ENCODE measurements around the gene KLHDC7A. TPM values are rescaled to one million over a fixed set of nuclear protein-coding genes. Genes with fewer than 3 reads are reported as not detected.
A peak's percentile ranks its signal among the peaks of the same experiment; 100 is the strongest.

KLHDC7A gene
- total and polyA plus RNA-seq, 2 experiments from 2014 or later: not detected

- Histone ChIP-seq H3K4me2 (ENCODE audit: unreplicated experiment) (no peak overlapping the region), H3K4me3 (no peak overlapping the region), H3K9ac (no peak overlapping the region), H3K4me1 (ENCODE audit: insufficient read depth) (no peaks in the 10 kb centered on the region), H3K27ac (no peak overlapping the region), H3K9me3 (ENCODE audit: low read depth) (no peaks in the 10 kb centered on the region), H3K79me2 (ENCODE audit: insufficient read depth) (no peaks in the 10 kb centered on the region), H4K20me1 (ENCODE audit: insufficient read depth) (no peaks in the 10 kb centered on the region), H3F3A (ENCODE audit: insufficient read depth) (no peaks in the 10 kb centered on the region), H3K36me3 (ENCODE audit: low read depth) (no peaks in the 10 kb centered on the region), H3K9me2 (ENCODE audit: insufficient read depth) (no peaks in the 10 kb centered on the region), H3K27me3 (replicated peaks; ENCODE audit: insufficient read depth) (no peaks in the 10 kb centered on the region), H2AFZ (no peak overlapping the region)
- in situ Hi-C loops (cut with MboI): no loop called here
- 58% methylated on average over 10 of the region's 10 CpGs for WGBS, 2 experiments (ENCODE audit: low coverage in 1 of 2, low lambda C conversion rate in 2 of 2, missing lambda C conversion rate in 2 of 2)
- TF ChIP-seq EZH2 (IDR thresholded peaks at IDR 0.05; ENCODE audit: insufficient read depth, poor library complexity, severe bottlenecking): no peak
- TF ChIP-seq EZH2phosphoT487 (IDR thresholded peaks at IDR 0.05; ENCODE audit: insufficient read depth, low read depth): no peak
- no peak for DNase-seq
Observed at GRCh38 chr1:18475234-18475905, 5.4 kb upstream of the KLHDC7A start.

GRCh38 chr1:18479454-18479853, 1.3 kb upstream of the KLHDC7A start:
- in situ Hi-C loops (cut with MboI): no loop called here
- no peak overlapping the region for H3K27ac ChIP-seq
- H3K27me3 ChIP-seq (replicated peaks; ENCODE audit: insufficient read depth): no peaks in the 10 kb centered on the region
- no peaks in the 10 kb centered on the region for H3K4me1 ChIP-seq (ENCODE audit: insufficient read depth)
- no peaks in the 10 kb centered on the region for H3F3A ChIP-seq (ENCODE audit: insufficient read depth)
- no peak overlapping the region for H3K4me3 ChIP-seq
- no peak overlapping the region for H2AFZ ChIP-seq
- H3K36me3 ChIP-seq (ENCODE audit: low read depth): no peaks in the 10 kb centered on the region
- DNase-seq: peak; percentile 3
- H3K9ac ChIP-seq: no peak overlapping the region
- no peaks in the 10 kb centered on the region for H3K79me2 ChIP-seq (ENCODE audit: insufficient read depth)
- no peak for TF ChIP-seq EZH2phosphoT487 (IDR thresholded peaks at IDR 0.05; ENCODE audit: insufficient read depth, low read depth)
- TF ChIP-seq EZH2 (IDR thresholded peaks at IDR 0.05; ENCODE audit: insufficient read depth, poor library complexity, severe bottlenecking): no peak
- no peaks in the 10 kb centered on the region for H3K9me3 ChIP-seq (ENCODE audit: low read depth)
- no peak overlapping the region for H3K4me2 ChIP-seq (ENCODE audit: unreplicated experiment)
- H4K20me1 ChIP-seq (ENCODE audit: insufficient read depth): no peaks in the 10 kb centered on the region
- 11 to 13% methylated on average over 8 of the region's 8 CpGs for WGBS, 2 experiments (ENCODE audit: low coverage in 1 of 2, low lambda C conversion rate in 2 of 2, missing lambda C conversion rate in 2 of 2)
- no peaks in the 10 kb centered on the region for H3K9me2 ChIP-seq (ENCODE audit: insufficient read depth)

GRCh38 chr1:18481190-18481920, 625 bp downstream of the KLHDC7A start:
- DNase-seq: no peak
- Histone ChIP-seq H3K27ac (no peak overlapping the region), H3K4me3 (no peak overlapping the region), H3K9ac (no peak overlapping the region), H3K36me3 (ENCODE audit: low read depth) (no peaks in the 10 kb centered on the region), H2AFZ (no peak overlapping the region), H3K27me3 (replicated peaks; ENCODE audit: insufficient read depth) (no peaks in the 10 kb centered on the region), H3K9me2 (ENCODE audit: insufficient read depth) (no peaks in the 10 kb centered on the region), H3K79me2 (ENCODE audit: insufficient read depth) (no peaks in the 10 kb centered on the region), H3K9me3 (ENCODE audit: low read depth) (no peaks in the 10 kb centered on the region), H4K20me1 (ENCODE audit: insufficient read depth) (no peaks in the 10 kb centered on the region), H3K4me1 (ENCODE audit: insufficient read depth) (no peaks in the 10 kb centered on the region), H3K4me2 (ENCODE audit: unreplicated experiment) (no peak overlapping the region), H3F3A (ENCODE audit: insufficient read depth) (no peaks in the 10 kb centered on the region)
- WGBS, 2 experiments (ENCODE audit: low coverage in 1 of 2, low lambda C conversion rate in 2 of 2, missing lambda C conversion rate in 2 of 2): 39 to 41% methylated on average over 25 of the region's 25 CpGs
- in situ Hi-C loops (cut with MboI): no loop called here
- TF ChIP-seq EZH2 (IDR thresholded peaks at IDR 0.05; ENCODE audit: insufficient read depth, poor library complexity, severe bottlenecking) (no peak), EZH2phosphoT487 (IDR thresholded peaks at IDR 0.05; ENCODE audit: insufficient read depth, low read depth) (no peak)

DNA sequence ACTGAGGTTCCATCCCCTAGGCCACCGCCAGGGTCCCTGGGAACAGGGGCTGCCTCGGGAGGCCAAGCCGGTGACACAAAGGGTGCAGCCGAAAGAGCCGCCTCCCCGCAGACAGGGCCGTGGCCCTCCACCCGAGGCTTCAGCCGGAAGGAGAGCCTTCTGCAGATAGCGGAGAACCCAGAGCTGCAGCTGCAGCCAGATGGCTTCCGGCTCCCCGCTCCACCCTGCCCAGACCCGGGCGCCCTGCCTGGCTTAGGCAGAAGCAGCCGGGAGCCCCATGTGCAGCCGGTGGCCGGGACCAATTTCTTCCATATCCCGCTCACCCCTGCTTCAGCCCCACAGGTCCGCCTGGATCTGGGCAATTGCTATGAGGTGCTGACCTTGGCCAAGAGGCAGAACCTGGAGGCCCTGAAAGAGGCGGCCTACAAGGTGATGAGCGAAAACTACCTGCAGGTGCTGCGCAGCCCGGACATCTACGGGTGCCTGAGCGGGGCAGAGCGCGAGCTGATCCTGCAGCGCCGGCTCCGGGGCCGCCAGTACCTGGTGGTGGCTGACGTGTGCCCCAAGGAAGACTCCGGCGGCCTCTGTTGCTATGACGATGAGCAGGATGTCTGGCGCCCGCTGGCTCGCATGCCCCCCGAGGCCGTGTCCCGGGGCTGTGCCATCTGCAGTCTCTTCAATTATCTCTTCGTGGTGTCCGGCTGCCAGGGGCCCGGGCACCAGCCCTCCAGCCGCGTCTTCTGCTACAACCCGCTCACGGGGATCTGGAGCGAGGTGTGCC, 1.4 kb downstream of the KLHDC7A start:
- DNase-seq: no peak
- Histone ChIP-seq H4K20me1 (ENCODE audit: insufficient read depth) (no peaks in the 10 kb centered on the region), H3K9me2 (ENCODE audit: insufficient read depth) (no peaks in the 10 kb centered on the region), H3K4me2 (ENCODE audit: unreplicated experiment) (no peak overlapping the region), H3K9ac (no peak overlapping the region), H3K9me3 (ENCODE audit: low read depth) (no peaks in the 10 kb centered on the region), H3K4me1 (ENCODE audit: insufficient read depth) (no peaks in the 10 kb centered on the region), H3F3A (ENCODE audit: insufficient read depth) (no peaks in the 10 kb centered on the region), H2AFZ (no peak overlapping the region), H3K27ac (no peak overlapping the region), H3K4me3 (no peak overlapping the region), H3K27me3 (replicated peaks; ENCODE audit: insufficient read depth) (no peaks in the 10 kb centered on the region), H3K79me2 (ENCODE audit: insufficient read depth) (no peaks in the 10 kb centered on the region), H3K36me3 (ENCODE audit: low read depth) (no peaks in the 10 kb centered on the region)
- 59 to 61% methylated on average over 45 to 49 of the region's 49 CpGs for WGBS, 2 experiments (ENCODE audit: low coverage in 1 of 2, low lambda C conversion rate in 2 of 2, missing lambda C conversion rate in 2 of 2)
- TF ChIP-seq EZH2 (IDR thresholded peaks at IDR 0.05; ENCODE audit: insufficient read depth, poor library complexity, severe bottlenecking) (no peak), EZH2phosphoT487 (IDR thresholded peaks at IDR 0.05; ENCODE audit: insufficient read depth, low read depth) (no peak)
- in situ Hi-C loops (cut with MboI): no loop called here

Measured in GM23248 (cell line).